NCI-H345 treated with DMSO at 0.1 percent for 48 hours (cell line): ENCODE data around the gene STUM.
"Not testable (repeated sequence)": the region's sequence is repeated elsewhere in the genome, so short reads cannot be mapped to it uniquely, and the experiment has no call there.

Experiments used
- DNase-seq: peaks from one replicate; lab custom pipeline; 2025; ENCODE audit not compliant: unreplicated experiment; lab: John Stamatoyannopoulos, UW

The STUM gene

DNA sequence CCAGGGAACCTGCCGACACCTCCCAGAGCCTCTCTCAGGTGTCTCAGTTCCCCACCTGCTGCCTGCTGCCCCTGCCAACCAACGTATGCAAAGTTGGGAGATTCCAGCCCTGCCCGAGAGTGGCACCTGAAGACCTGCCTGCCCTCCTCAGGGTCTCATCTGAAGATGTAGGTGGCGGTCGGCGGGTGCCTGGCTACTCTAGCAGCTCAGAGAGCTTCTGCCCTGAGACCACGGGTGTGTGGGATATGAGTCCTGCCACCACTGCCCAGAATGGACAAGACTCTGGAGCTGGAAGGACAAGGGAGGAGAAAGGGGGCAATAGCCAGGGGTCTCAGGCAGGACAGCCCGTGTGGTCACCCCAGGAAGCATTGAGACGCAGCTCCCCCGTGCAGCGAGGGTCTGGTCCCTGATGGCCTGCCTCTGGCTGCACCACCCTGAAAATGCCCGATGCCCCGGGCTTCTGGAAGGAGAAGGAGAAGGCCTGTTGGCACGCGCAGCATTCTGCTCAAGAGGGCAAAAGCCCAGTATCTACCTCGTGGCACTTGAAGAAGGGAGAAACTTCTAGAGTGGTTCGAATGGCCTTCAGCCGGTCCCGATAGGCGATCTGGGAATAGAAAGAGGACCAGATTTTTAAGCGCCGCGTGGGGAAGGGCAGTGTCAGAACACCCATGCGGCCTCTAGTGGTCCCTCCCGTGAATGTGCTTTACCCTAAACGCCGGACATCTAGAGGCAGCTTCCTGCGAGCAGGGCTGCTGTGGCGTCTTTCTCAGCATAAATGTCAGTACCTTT lies 88.8 kb downstream of the STUM start:
- DNase-seq: no peak

- DNase-seq: no peak
Observed at GRCh38 chr1:226638001-226638601, 89.5 kb downstream of the STUM start.

DNA sequence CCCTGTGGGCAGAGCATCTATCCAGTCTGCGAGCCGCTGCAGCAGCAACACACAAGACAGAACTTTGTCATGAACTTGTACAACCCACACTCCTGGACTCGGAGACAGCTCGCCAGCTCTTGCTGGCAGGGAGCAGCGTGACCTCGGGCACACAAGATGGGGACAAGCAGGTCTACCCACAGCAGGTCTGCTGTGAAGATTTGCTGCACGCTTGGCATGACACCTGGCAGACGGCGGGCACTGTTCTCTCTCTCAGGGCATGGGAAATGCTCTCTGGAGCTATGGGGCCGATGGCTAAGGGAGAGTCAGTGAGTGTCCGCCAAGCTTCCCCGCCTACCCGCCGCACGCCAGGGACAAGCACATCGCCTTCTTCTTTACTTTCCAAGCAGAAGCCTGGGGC lies 90.0 kb downstream of the STUM start:
- DNase-seq: no peak

- DNase-seq: not testable (repeated sequence)
Observed at GRCh38 chr1:226639206-226639605, 90.6 kb downstream of the STUM start.

- DNase-seq: no peak
Observed at GRCh38 chr1:226639631-226640061, 91.1 kb downstream of the STUM start.

- DNase-seq: peak; percentile 69
Observed at GRCh38 chr1:226640321-226641136, 92.0 kb downstream of the STUM start.

DNA sequence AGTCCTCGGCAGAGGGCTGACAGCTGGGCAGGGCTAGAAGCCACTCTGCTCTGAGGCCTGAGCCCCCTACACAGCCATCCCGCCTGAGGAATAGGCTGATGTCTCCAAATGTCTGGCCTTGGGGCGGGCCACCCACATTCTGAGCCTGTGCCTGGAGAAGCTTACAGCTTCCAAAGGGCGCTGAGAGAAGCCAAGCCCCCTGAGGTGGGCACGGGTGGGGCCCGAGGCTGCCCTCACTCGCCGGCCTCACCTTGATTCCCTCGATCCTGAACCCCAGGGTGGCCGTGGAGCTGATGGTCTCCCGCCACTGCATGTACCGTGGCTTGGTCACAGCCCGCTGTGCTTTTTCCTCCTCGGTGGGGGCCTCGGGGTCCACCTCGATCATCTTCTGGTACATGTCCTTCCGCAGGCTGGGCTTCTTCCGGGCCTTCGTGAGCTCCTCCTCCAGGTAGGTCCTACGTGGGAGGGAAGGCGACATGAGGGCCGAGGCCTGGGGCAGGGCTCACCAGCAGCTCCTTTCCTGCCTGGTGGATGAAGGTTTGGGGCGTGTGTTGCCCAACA lies 93.2 kb downstream of the STUM start:
- no peak for DNase-seq

GRCh38 chr1:226642421-226642820 lies 93.9 kb downstream of the STUM start:
- DNase-seq: no peak

- no peak for DNase-seq
Observed at GRCh38 chr1:226643177-226643576, 94.6 kb downstream of the STUM start.

GRCh38 chr1:226643611-226644540 lies 95.3 kb downstream of the STUM start:
- DNase-seq: no peak

DNA sequence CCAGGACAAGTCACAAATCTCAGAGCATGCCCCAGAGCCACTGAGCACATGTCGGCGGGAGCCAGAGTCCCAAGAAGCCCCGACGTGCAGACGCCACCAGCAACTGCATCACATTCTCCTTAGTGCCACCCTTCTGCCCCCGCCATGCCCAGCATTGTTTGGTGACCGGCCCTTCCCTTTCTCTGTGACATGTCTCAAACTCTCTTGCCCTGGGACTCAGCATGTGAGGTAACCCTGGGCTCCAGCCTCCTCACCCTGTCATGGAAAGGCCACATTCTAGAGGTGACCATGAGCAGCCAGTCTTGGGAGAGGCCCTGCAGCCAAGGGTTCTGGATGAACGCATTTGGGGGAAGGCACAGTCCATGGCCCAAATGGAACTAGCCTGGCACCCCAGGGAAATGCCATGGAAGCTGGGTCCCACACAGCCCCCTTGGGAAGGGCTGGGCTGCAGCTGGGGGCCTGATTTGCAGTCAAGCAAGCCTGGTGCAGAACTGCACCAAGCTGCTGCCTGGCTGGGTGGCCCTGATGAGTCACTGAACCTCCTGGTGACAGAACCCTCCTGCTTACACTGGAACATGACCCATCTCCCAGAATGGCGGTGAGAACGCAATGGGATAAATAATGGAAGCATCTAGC lies 96.1 kb downstream of the STUM start:
- DNase-seq: no peak

- DNase-seq: no peak
Observed at GRCh38 chr1:226645279-226645976, 96.9 kb downstream of the STUM start.

GRCh38 chr1:226646026-226646869 lies 97.7 kb downstream of the STUM start:
- no peak for DNase-seq

- no peak for DNase-seq
Observed at GRCh38 chr1:226646870-226647449, 98.4 kb downstream of the STUM start.

DNA sequence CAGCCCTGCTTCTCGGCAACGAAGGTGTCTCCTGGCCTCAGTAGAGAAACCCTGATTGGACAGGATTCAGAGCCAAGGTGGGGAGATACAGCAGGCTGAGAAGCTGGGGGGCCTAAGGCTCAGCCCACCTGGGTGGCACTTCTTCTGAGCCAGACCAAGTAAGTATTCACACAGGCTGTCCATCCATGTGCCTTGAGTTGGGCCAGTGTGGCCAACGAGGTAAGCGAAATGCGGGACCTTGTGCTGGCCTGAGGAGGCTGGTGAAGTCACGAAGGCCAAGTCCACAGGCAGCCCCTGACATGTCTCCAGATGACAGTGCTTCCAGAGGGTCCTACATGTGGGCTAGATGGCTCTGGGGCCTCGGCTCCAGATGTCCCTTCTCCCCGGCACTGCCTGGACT lies 99.2 kb downstream of the STUM start:
- DNase-seq: no peak

GRCh38 chr1:226648421-226648820 lies 99.9 kb downstream of the STUM start:
- no peak for DNase-seq

- no peak for DNase-seq
Observed at GRCh38 chr1:226649244-226649643, 100.7 kb downstream of the STUM start.

GRCh38 chr1:226649780-226650179 lies 101.2 kb downstream of the STUM start:
- DNase-seq: no peak
